GM19455 (cell line): ENCODE results near the gene DDHD1.

Experiments used
- ATAC-seq: cut with Tn5 transposase; IDR thresholded peaks from one replicate; pipeline ENCODE4 v1.9.1; 2021; ENCODE audit not compliant: unreplicated experiment

The DDHD1 gene

GRCh38 chr14:53001787-53002378, 151.2 kb downstream of the DDHD1 start:
- ATAC-seq = no peak

- no peak for ATAC-seq
Measured at GRCh38 chr14:52998376-52999015, 154.6 kb downstream of the DDHD1 start.

- ATAC-seq = no peak
Measured at GRCh38 chr14:52996493-52996892, 156.6 kb downstream of the DDHD1 start.

DNA sequence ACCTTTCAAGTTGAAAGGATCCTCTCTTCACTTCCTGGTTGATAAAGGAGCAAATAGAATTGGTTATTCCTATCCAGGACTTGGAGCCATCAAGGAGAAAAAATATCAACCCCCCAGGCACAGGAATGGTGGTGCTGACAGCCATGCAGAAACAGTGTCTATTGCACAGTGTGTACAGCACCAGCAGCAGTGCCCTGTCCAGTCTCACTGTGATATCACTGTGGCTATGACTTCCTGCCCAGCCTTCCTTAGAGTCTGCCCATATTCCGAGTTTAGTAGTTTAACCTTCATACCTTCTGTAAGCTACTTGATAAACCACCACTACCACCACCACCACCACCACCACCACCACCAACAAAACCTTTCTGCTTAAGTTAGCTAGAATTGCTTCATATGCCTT, 157.1 kb downstream of the DDHD1 start:
- no peak for ATAC-seq

DNA sequence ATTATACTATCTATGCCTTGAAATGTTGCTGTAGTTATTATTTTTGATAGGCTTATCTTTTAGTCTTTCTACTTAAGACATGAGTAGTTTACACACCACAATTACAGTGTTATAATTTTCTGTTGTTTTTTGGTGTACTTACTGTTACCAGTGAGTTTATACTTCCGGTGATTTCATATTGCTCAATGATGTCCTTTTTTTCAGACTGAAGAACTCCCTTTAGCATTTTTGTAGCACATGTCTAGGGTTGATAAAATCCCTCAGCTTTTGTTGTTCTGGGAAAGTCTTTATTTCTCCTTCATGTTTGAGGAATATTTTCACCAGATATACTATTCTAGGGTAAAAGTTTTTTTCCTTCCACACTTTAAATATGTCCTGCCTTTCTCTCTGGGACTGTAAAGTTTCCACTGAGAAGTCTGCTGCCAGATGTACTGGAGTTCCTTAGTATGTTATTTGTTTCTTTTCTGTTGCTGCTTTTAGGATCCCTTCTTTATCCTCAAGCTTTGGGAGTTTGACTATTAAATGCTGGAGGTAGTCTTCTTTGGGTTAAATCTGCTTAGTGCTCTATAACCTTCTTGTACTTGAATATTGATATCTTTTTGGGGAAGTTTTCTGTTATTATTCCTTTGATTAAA, 160.8 kb downstream of the DDHD1 start:
- no peak for ATAC-seq

GRCh38 chr14:52988139-52988538, 165.0 kb downstream of the DDHD1 start:
- no peak for ATAC-seq

DNA sequence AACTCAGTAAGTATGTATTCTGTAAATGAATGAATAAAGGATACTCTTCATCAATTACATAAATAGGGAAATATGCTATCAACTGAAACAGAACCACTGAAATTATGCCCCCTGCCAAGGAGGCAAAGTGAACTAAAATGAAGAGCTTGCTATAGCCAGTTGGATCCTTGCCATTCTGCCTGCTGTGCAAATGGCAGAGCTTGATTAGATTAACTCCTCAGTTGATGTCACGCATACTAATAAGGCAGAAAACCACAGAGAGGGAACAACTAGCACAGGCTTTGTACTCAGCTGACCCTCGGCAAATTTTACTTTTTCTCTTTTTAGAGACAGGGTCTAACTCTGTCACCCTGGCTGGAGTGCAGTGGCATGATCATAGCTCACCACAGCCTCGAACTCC, 165.6 kb downstream of the DDHD1 start:
- ATAC-seq = no peak

DNA sequence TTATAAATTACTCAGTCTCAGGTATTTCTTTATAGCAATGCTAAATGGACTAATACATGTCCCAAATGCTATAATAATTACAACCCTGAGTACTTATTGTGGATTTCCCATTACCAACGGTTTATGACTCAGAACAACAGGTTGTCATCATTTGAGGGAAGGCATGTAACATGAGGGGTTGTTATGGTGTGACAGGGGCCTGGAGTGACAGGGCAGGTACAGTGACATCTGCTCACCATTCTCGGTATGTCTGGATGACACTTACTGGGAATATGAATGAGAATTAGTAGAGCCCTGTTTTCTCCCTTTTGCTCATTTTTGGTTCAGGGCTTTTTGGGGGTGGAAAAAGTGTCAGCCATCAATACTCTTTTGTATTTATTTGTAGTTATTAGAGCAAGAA, 166.1 kb downstream of the DDHD1 start:
- no peak for ATAC-seq
